Ectodermal cell (in vitro differentiated cells): Measurements from ENCODE around the gene RBPJ.

Source experiments
- H3K27ac ChIP-seq: 2 replicates; pipeline ENCODE4 v1.7.0; 2013; ENCODE audit warnings: mild to moderate bottlenecking, low read depth, low read length; ENCODE audit not compliant: insufficient read depth, poor library complexity, severe bottlenecking
- H3K27me3 ChIP-seq: 2 replicates; pipeline ENCODE4 v1.7.0; 2013; ENCODE audit warnings: mild to moderate bottlenecking, low read length; ENCODE audit not compliant: insufficient read depth, control insufficient read depth, poor library complexity, severe bottlenecking
- H3K36me3 ChIP-seq: one replicate; pipeline ENCODE4 v1.7.0; 2013; ENCODE audit warnings: low read length; ENCODE audit not compliant: control insufficient read depth, insufficient read depth
- H3K4me1 ChIP-seq: one replicate; pipeline ENCODE4 v1.7.0; 2013; ENCODE audit warnings: low read length; ENCODE audit not compliant: control insufficient read depth, insufficient read depth
- H3K4me3 ChIP-seq: 2 replicates; pipeline ENCODE4 v1.7.0; 2013; ENCODE audit warnings: low read depth, low read length, control low read depth; ENCODE audit not compliant: insufficient read depth
- H3K9me3 ChIP-seq: 2 replicates; pipeline ENCODE4 v1.7.0; 2013; ENCODE audit warnings: mild to moderate bottlenecking, low read length, moderate library complexity; ENCODE audit not compliant: control insufficient read depth
- WGBS, 2 experiments: methylation state at CpG; one replicate each; pipeline ENCODE4 v1.1.7; 2013; ENCODE audit warnings: missing lambda C conversion rate in 2 of 2; 5-methylcytosine and 5-hydroxymethylcytosine counted together

RBPJ gene

DNA sequence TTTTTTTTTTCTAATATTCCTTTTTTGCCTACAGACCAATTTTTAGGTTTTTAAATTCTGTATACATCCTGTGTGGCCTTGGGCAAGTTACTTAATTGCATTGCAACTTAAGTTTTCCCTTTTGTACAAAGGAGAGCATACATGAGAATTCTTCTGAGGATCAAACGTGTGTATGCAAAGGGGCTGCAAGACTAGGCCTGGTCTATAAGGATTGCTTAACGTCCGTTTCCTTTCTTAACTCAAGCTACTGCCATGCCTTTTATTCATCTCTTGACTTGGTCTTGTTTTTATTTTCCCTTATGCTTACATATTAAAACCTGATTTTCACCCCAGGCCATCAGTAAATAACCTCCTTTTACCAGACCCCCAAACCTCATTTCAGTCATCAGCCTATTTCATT is 13.6 kb downstream of the RBPJ start:
- Histone ChIP-seq H3K9me3 (no peaks in the 10 kb centered on the region), H3K4me1 (peaks cover 16% of the 10 kb centered on the region), H3K27ac (no peak overlapping the region), H3K27me3 (no peaks in the 10 kb centered on the region), H3K4me3 (no peak overlapping the region), H3K36me3 (no peaks in the 10 kb centered on the region)
- WGBS, 2 experiments, result 87 to 92% methylated on average over 3 of the region's 3 CpGs

GRCh38 chr4:26337612-26338011 is 16.8 kb downstream of the RBPJ start:
- WGBS, 2 experiments, result 88 to 95% methylated on average over 2 of the region's 2 CpGs
- no peak overlapping the region for H3K27ac ChIP-seq
- no peaks in the 10 kb centered on the region for H3K27me3 ChIP-seq
- H3K36me3 ChIP-seq, result no peaks in the 10 kb centered on the region
- no peaks in the 10 kb centered on the region for H3K9me3 ChIP-seq
- H3K4me3 ChIP-seq, result no peak overlapping the region
- H3K4me1 ChIP-seq, result peaks cover 4% of the 10 kb centered on the region

- no peak overlapping the region for H3K27ac ChIP-seq
- no peaks in the 10 kb centered on the region for H3K36me3 ChIP-seq
- H3K4me1 ChIP-seq, result peaks cover 4% of the 10 kb centered on the region
- H3K27me3 ChIP-seq, result no peaks in the 10 kb centered on the region
- no peaks in the 10 kb centered on the region for H3K9me3 ChIP-seq
- WGBS, 2 experiments, result 81 to 83% methylated on average over 2 of the region's 3 CpGs
- H3K4me3 ChIP-seq, result no peak overlapping the region
Measured at GRCh38 chr4:26342328-26343037, 21.7 kb downstream of the RBPJ start.

DNA sequence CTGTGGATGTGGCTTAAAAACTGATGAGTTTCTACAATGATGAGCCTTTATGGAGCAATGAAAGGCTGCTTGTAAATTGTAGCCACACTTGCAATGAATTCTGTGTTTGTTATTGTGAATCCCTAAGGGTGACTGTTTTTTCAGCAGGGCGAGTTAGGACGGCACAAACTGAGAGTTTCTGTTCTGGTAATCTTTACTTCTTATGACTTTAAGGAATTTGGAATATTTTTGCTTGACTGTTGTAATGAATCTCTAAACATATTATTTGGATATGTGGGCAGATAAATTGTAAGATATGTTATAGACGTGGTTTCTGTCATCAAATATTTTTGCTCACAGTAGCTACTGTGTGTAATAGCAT is 22.2 kb downstream of the RBPJ start:
- Histone ChIP-seq H3K9me3 (no peaks in the 10 kb centered on the region), H3K4me3 (no peak overlapping the region), H3K27ac (no peak overlapping the region), H3K36me3 (no peaks in the 10 kb centered on the region), H3K4me1 (peaks cover 4% of the 10 kb centered on the region), H3K27me3 (no peaks in the 10 kb centered on the region)
- 87 to 94% methylated on average over 3 of the region's 3 CpGs for WGBS, 2 experiments

GRCh38 chr4:26344901-26345564 is 24.2 kb downstream of the RBPJ start:
- no peaks in the 10 kb centered on the region for H3K9me3 ChIP-seq
- WGBS, 2 experiments, result 90 to 100% methylated on average over 1 to 3 of the region's 4 CpGs
- H3K4me1 ChIP-seq, result peaks cover 4% of the 10 kb centered on the region
- no peaks in the 10 kb centered on the region for H3K27me3 ChIP-seq
- no peak overlapping the region for H3K4me3 ChIP-seq
- no peak overlapping the region for H3K27ac ChIP-seq
- no peaks in the 10 kb centered on the region for H3K36me3 ChIP-seq

DNA sequence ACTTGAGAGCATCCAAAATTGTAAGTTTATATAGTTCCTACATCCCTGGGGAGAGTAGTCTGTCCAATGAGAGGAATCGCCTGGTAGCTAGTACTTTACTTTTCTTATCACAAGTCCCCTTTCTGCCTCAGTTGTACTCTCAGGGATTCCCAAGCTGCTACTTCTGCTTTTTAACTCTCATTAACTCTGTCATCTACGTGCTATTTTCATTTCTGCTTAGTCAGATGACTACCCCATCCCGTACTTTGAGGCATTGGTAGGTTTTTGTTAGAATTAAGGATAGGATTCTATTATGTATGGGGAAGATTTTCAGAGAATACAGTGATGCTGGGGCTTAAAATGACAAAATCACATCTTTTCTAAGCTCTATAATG is 24.7 kb downstream of the RBPJ start:
- H3K36me3 ChIP-seq, result no peaks in the 10 kb centered on the region
- no peaks in the 10 kb centered on the region for H3K9me3 ChIP-seq
- peaks cover 4% of the 10 kb centered on the region for H3K4me1 ChIP-seq
- 93 to 97% methylated on average over 3 of the region's 3 CpGs for WGBS, 2 experiments
- H3K27ac ChIP-seq, result no peak overlapping the region
- no peak overlapping the region for H3K4me3 ChIP-seq
- no peaks in the 10 kb centered on the region for H3K27me3 ChIP-seq

DNA sequence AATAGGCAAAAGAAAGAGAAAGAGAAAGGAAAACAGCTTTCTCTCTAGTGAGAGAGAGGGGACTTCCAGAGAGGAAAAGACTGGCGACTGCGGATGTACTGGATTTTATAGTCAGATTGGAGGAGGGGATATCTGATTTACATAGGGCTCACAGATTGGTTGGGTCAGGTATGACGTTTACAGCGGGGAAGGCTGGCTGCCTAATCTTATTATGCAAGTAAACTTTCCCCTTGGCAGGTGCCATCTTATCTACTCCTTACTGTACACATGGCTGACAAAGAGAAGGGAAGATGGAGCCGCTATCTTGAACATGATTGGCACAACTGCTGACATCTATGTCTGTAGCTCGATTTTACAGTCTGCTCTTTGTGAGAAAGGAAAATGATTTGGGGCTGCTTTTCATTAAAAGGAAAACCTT is 25.4 kb downstream of the RBPJ start:
- WGBS, 2 experiments, result 75 to 78% methylated on average over 6 of the region's 6 CpGs
- peaks cover 4% of the 10 kb centered on the region for H3K4me1 ChIP-seq
- H3K9me3 ChIP-seq, result no peaks in the 10 kb centered on the region
- no peak overlapping the region for H3K4me3 ChIP-seq
- no peaks in the 10 kb centered on the region for H3K36me3 ChIP-seq
- no peaks in the 10 kb centered on the region for H3K27me3 ChIP-seq
- no peak overlapping the region for H3K27ac ChIP-seq

DNA sequence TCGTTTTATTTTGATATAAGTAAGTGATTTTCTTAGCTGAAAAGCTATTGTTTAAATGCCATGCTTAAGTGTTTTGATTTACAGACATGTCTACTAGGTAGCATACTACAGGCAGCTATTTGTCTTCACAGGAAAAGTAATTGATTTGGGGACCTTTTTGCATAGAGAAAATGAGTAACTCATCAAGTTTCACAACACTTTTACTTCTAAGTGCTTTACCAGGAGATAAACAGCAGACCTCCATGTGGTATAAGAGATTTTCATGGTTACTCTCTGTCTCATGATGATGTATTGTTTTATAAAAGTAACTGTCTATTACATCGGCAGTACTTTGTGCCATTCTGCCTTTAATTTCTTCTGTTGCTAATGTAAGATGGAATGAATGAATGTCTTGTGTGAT is 28.7 kb downstream of the RBPJ start:
- H3K27ac ChIP-seq, result no peak overlapping the region
- no peaks in the 10 kb centered on the region for H3K27me3 ChIP-seq
- no peak overlapping the region for H3K4me3 ChIP-seq
- WGBS, 2 experiments, result 85 to 95% methylated on average over 2 of the region's 2 CpGs
- no peaks in the 10 kb centered on the region for H3K4me1 ChIP-seq
- no peaks in the 10 kb centered on the region for H3K9me3 ChIP-seq
- no peaks in the 10 kb centered on the region for H3K36me3 ChIP-seq

- Histone ChIP-seq H3K36me3 (no peaks in the 10 kb centered on the region), H3K27me3 (no peaks in the 10 kb centered on the region), H3K9me3 (no peaks in the 10 kb centered on the region), H3K27ac (no peak overlapping the region), H3K4me3 (no peak overlapping the region), H3K4me1 (no peaks in the 10 kb centered on the region)
- WGBS, 2 experiments, result 92 to 95% methylated on average over 2 of the region's 2 CpGs
Measured at GRCh38 chr4:26351685-26352084, 30.9 kb downstream of the RBPJ start.

GRCh38 chr4:26354491-26354890 is 33.7 kb downstream of the RBPJ start:
- Histone ChIP-seq H3K9me3 (no peaks in the 10 kb centered on the region), H3K27me3 (no peaks in the 10 kb centered on the region), H3K4me3 (no peak overlapping the region), H3K4me1 (no peaks in the 10 kb centered on the region), H3K27ac (no peak overlapping the region), H3K36me3 (no peaks in the 10 kb centered on the region)
- 89 to 90% methylated on average over 5 to 6 of the region's 7 CpGs for WGBS, 2 experiments
